Measurements from ENCODE around the gene CNOT4.

- TF ChIP-seq CTCF (conservative IDR thresholded peaks at IDR 0.05), result no peak
- no peak for TF ChIP-seq ZFX (IDR thresholded peaks at IDR 0.05)
These were observed 135.2 kb downstream of the CNOT4 start for GRCh38 chr7:135374736-135375135.
